Measurements from ENCODE around the gene GRIA1. TPM values are rescaled to one million over a fixed set of nuclear protein-coding genes. Genes with fewer than 3 reads are reported as not detected.

The GRIA1 gene
- total and polyA plus RNA-seq, 2 of the 13 experiments (the other 11 are each of a cell fraction or from before 2014, with no cell fraction given): not detected

DNA sequence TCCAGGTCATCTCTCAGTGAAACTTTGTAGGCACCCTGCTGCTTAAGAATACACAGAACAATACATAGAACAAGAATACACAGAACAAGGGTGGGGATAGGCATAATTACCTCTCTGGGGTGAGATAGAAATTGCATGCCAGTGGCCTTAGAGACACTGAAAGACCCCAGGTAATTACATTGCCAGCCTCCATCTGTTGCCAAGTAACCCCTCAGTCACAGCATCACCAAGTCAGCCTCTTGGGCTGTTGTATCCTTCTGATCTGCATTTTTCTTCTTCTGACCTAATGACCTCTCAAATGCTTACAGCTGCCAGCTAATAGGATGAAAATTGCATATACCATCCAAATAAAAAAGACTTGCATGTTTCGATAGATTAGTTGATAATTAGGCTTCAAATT is 167.7 kb downstream of the GRIA1 start:
- ChIA-PET CTCF (ENCODE audit: low intra/inter-chr PET ratio, low total read pairs) (no interaction called here), POLR2A (no interaction called here)
- no peak for FAIRE-seq
- no peak for DNase-seq (ENCODE audit: low spot score)
- no peak for ATAC-seq
- H3K36me3 ChIP-seq (replicated peaks in 1 of 2; ENCODE audit: control insufficient read depth in 1 of 2, insufficient read depth in 2 of 2, low read length in 2 of 2): no peaks in the 10 kb centered on the region
- BruUV-seq (replicated peaks): no TSS peak
- H3K4me1 ChIP-seq (ENCODE audit: insufficient read depth, low read length): peaks cover 17% of the 10 kb centered on the region
- 3% methylated on average over 1 of the region's 1 CpG for WGBS (ENCODE audit: low lambda C conversion rate)
- H2AFZ ChIP-seq (ENCODE audit: low read length): no peak overlapping the region
- in situ Hi-C loops (cut with HindIII; ENCODE audit: extremely low pct_ligation_motif_present, low pct_unique_long_range_greater_than_20kb): no loop called here
- H3K27ac ChIP-seq (ENCODE audit: extremely low read length, insufficient read depth, low read length): no peak overlapping the region
- no peak overlapping the region for H3K4me3 ChIP-seq (replicated peaks in 1 of 3; ENCODE audit: insufficient read depth in 1 of 3, low read depth in 2 of 3, low read length in 3 of 3)
- intact Hi-C loops (cut with micrococcal nuclease; ENCODE audit: unreplicated experiment): no loop called here
- no peak overlapping the region for H3K9ac ChIP-seq (ENCODE audit: insufficient read depth, low read depth, low read length)
- no peaks in the 10 kb centered on the region for H3K27me3 ChIP-seq (ENCODE audit: control insufficient read depth in 1 of 2, insufficient read depth in 2 of 2, low read length in 2 of 2)
- H4K20me1 ChIP-seq (ENCODE audit: insufficient read depth, low read length): no peaks in the 10 kb centered on the region
- no peaks in the 10 kb centered on the region for H3K9me3 ChIP-seq (ENCODE audit: low read length)
- no peak overlapping the region for H3K4me2 ChIP-seq (ENCODE audit: low read depth, low read length)
- no peaks in the 10 kb centered on the region for H3K79me2 ChIP-seq (ENCODE audit: insufficient read depth, low read length)
- no peak for TF ChIP-seq BHLHE40 (IDR thresholded peaks at IDR 0.05; ENCODE audit: low read length)
- TF ChIP-seq ZNF598 (CRISPR knock-in tag; IDR thresholded peaks at IDR 0.05; ENCODE audit: borderline replicate concordance): no peak

DNA sequence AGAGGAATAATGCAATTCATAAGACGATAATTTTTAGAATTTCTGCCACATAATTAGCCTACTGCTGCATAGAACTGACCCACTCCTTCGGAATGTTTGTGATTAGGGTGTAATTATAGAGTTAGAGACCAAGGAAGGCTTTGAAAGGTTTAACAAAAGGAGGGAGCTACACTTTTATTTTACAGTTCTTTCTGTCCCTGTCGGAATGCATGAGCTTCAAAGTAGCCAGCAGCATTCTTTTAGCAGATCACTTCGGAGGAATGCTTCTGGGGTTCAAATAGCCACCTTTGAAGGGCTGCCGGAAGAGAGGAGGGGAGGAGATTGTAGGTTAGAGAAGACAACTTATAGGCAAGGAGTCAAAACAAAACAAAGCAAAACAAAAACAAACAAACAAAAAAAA is 168.1 kb downstream of the GRIA1 start:
- no peaks in the 10 kb centered on the region for H3K27me3 ChIP-seq (ENCODE audit: control insufficient read depth in 1 of 2, insufficient read depth in 2 of 2, low read length in 2 of 2)

More for the DNA sequence above, 168.1 kb downstream of the GRIA1 start:
- peaks cover 17% of the 10 kb centered on the region for H3K4me1 ChIP-seq (ENCODE audit: insufficient read depth, low read length)
- CTCF ChIA-PET (ENCODE audit: low intra/inter-chr PET ratio, low total read pairs): no interaction called here
- DNase-seq (ENCODE audit: low spot score): no peak
- in situ Hi-C loops (cut with HindIII; ENCODE audit: extremely low pct_ligation_motif_present, low pct_unique_long_range_greater_than_20kb): no loop called here
- TF ChIP-seq, protein P1, sequence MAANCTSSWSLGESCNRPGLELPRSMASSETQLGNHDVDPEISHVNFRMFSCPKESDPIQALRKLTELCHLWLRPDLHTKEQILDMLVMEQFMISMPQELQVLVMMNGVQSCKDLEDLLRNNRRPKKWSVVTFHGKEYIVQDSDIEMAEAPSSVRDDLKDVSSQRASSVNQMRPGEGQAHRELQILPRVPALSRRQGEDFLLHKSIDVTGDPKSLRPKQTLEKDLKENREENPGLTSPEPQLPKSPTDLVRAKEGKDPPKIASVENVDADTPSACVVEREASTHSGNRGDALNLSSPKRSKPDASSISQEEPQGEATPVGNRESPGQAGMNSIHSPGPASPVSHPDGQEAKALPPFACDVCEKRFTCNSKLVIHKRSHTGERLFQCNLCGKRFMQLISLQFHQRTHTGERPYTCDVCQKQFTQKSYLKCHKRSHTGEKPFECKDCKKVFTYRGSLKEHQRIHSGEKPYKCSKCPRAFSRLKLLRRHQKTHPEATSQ (CRISPR knock-in tag; IDR thresholded peaks at IDR 0.05; ENCODE audit: borderline replicate concordance): no peak
- TF ChIP-seq EED (CRISPR knock-in tag; IDR thresholded peaks at IDR 0.05) (no peak), ZNF460 (CRISPR knock-in tag; IDR thresholded peaks at IDR 0.05; ENCODE audit: borderline replicate concordance) (no peak), HES4 (CRISPR knock-in tag; IDR thresholded peaks at IDR 0.05; ENCODE audit: borderline replicate concordance) (no peak), ZSCAN22 (CRISPR knock-in tag; IDR thresholded peaks at IDR 0.05) (no peak)
- TF ChIP-seq, protein P2, sequence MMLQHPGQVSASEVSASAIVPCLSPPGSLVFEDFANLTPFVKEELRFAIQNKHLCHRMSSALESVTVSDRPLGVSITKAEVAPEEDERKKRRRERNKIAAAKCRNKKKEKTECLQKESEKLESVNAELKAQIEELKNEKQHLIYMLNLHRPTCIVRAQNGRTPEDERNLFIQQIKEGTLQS (CRISPR knock-in tag; IDR thresholded peaks at IDR 0.05): no peak
- TF ChIP-seq, protein P3, sequence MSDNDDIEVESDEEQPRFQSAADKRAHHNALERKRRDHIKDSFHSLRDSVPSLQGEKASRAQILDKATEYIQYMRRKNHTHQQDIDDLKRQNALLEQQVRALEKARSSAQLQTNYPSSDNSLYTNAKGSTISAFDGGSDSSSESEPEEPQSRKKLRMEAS (IDR thresholded peaks at IDR 0.05): no peak
- no peak overlapping the region for H2AFZ ChIP-seq (ENCODE audit: low read length)
- H3K79me2 ChIP-seq (ENCODE audit: insufficient read depth, low read length): no peaks in the 10 kb centered on the region
- no peaks in the 10 kb centered on the region for H4K20me1 ChIP-seq (ENCODE audit: insufficient read depth, low read length)
- no peaks in the 10 kb centered on the region for H3K9me3 ChIP-seq (ENCODE audit: low read length)
- no peak for FAIRE-seq
- no peaks in the 10 kb centered on the region for H3K36me3 ChIP-seq (replicated peaks in 1 of 2; ENCODE audit: control insufficient read depth in 1 of 2, insufficient read depth in 2 of 2, low read length in 2 of 2)
- no peak overlapping the region for H3K9ac ChIP-seq (ENCODE audit: insufficient read depth, low read depth, low read length)
- no peak overlapping the region for H3K4me2 ChIP-seq (ENCODE audit: low read depth, low read length)
- intact Hi-C loops (cut with micrococcal nuclease; ENCODE audit: unreplicated experiment): no loop called here
- no peak for ATAC-seq
- POLR2A ChIA-PET: no interaction called here
- 8% methylated on average over 5 of the region's 5 CpGs for WGBS (ENCODE audit: low lambda C conversion rate)
- no peak overlapping the region for H3K4me3 ChIP-seq (replicated peaks in 1 of 3; ENCODE audit: insufficient read depth in 1 of 3, low read depth in 2 of 3, low read length in 3 of 3)
- H3K27ac ChIP-seq (ENCODE audit: extremely low read length, insufficient read depth, low read length): no peak overlapping the region
- no TSS peak for BruUV-seq (replicated peaks)
